Fibroblast of pulmonary artery (primary cell): ENCODE results near the gene REM2.
"Not testable (repeated sequence)": the region's sequence is repeated elsewhere in the genome, so short reads cannot be mapped to it uniquely, and the experiment has no call there.

Experiments
- DNase-seq: peaks from one replicate; pipeline ENCODE4 v3.0.0-alpha.2; 2010; ENCODE audit warnings: low read depth
- H3K4me3 ChIP-seq: replicated peaks from 2 replicates; pipeline ENCODE4 v1.5.1; 2011; ENCODE audit warnings: low read depth, mild to moderate bottlenecking, control low read depth, low read length, moderate library complexity
- TF ChIP-seq, protein P1 (sequence below): IDR thresholded peaks from 2 replicates; pipeline ENCODE4 v1.5.1; 2011; ENCODE audit warnings: mild to moderate bottlenecking, control low read depth, low read length, inconsistent platforms; ENCODE audit errors: missing control alignments

REM2 gene

DNA sequence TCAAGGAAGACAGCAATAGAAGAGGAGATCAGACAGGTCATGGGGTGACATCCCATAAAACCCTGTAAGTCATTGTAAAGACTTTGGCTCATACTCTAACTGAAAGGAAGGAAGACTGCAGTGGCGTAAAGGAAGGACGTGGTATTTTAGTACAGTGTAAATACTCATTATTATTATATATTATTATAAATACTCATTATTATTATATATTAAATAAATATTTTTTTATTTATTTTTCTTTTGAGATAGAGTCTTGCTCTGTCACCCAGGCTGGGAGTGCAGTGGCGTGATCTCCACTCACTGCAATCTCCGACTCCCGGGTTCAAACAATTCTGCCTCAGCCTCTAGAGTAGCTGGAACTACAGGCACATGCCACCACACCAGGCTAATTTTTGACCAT lies 26.6 kb upstream of the REM2 start:
- DNase-seq: no peak
- H3K4me3 ChIP-seq: no peak overlapping the region
- TF ChIP-seq, protein P1, sequence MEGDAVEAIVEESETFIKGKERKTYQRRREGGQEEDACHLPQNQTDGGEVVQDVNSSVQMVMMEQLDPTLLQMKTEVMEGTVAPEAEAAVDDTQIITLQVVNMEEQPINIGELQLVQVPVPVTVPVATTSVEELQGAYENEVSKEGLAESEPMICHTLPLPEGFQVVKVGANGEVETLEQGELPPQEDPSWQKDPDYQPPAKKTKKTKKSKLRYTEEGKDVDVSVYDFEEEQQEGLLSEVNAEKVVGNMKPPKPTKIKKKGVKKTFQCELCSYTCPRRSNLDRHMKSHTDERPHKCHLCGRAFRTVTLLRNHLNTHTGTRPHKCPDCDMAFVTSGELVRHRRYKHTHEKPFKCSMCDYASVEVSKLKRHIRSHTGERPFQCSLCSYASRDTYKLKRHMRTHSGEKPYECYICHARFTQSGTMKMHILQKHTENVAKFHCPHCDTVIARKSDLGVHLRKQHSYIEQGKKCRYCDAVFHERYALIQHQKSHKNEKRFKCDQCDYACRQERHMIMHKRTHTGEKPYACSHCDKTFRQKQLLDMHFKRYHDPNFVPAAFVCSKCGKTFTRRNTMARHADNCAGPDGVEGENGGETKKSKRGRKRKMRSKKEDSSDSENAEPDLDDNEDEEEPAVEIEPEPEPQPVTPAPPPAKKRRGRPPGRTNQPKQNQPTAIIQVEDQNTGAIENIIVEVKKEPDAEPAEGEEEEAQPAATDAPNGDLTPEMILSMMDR: no peak

GRCh38 chr14:22860377-22860776 lies 22.6 kb upstream of the REM2 start:
- DNase-seq: not testable (repeated sequence)

DNA sequence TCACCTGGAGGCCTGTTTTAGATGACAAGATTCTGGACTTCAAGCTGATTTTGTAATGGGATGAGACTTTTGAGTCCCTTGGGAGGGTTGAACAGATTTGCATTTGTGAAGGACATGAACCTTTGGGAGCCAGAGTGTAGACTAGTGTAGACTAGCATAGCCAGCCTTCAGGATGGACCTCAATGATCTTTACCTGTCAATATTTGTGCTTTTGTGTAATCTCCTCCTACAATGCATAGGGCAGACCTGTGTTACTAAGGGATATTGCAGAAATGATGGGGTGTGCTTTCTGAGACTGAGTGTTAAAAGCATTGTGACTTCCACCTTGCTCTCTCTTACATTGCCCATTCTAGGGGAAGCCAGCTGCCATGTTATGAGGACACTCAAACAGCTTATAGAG lies 21.4 kb upstream of the REM2 start:
- TF ChIP-seq, protein P1: no peak
- DNase-seq: no peak
- no peak overlapping the region for H3K4me3 ChIP-seq

More at GRCh38 chr14:22860377-22860776, 22.6 kb upstream of the REM2 start:
- not testable (repeated sequence) for H3K4me3 ChIP-seq

- TF ChIP-seq, protein P1: no peak
- H3K4me3 ChIP-seq: no peak overlapping the region
- no peak for DNase-seq
These were observed 18.0 kb upstream of the REM2 start for GRCh38 chr14:22864979-22865378.

DNA sequence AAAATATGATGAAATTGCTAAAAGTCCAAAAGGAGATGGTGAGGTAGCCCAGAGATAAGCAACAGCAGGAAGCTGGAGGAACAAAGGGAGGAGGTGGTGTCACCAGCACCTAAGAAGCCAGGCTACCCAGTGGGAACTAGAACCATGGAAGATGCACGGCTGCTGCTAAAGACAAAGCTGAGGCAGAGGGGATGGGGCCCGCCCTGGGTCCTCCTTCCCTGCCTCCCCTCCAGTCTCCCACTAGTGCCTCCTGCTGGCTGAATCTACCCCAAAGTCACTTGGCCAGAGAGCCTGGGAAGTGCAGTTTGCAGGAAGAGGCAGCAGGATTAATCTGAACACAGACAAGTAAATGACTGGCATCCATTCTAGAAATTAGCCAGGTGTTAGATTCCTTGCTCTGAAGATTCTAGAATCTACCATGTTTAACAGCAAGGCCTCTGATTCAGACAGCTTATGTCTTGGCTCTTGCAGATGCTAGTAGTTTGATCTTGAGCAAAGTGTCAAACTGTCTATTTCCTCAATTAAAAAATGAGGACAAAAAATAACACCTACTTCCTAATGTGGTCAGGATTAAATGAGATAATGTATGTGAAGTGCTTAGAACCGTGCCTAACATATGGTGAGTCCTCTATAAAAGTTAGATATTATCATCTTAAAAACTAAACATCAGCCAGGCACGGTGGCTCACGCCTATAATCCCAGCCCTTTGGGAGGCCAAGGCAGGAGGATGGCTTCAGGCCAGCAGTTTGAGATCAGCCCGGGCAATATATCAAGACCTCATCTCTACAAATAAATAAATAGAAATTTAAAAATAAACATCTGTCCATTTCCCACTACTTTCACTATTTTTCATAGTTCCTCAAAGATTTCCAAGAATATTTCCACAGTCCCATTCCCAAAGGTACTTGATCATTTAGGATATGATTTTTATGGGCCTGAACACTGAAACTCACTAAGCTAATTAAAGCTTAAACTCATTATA lies 17.3 kb upstream of the REM2 start:
- TF ChIP-seq, protein P1: peak; percentile 37
- DNase-seq: no peak

DNA sequence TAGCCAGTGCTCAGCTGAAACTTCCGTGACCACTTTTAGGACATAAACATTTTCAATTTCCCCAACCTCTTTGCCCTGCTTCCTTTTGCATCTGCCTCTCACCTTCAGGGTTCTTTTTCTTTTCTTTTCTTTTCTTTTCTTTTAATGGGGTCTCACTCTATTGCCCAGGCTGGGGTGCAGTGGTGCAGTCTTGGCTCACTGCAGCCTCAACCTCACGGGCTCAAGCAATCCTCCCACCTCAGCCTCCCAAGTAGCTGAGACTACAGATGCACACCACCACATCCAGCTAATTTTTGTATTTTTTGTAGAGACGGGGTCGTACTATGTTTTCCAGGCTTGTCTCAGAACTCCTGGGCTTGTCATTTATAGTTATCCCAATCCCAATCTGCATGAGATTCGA lies 16.1 kb upstream of the REM2 start:
- H3K4me3 ChIP-seq: no peak overlapping the region
- TF ChIP-seq, protein P1: no peak
- DNase-seq: no peak

More for the DNA sequence above, 17.3 kb upstream of the REM2 start:
- no peak overlapping the region for H3K4me3 ChIP-seq

DNA sequence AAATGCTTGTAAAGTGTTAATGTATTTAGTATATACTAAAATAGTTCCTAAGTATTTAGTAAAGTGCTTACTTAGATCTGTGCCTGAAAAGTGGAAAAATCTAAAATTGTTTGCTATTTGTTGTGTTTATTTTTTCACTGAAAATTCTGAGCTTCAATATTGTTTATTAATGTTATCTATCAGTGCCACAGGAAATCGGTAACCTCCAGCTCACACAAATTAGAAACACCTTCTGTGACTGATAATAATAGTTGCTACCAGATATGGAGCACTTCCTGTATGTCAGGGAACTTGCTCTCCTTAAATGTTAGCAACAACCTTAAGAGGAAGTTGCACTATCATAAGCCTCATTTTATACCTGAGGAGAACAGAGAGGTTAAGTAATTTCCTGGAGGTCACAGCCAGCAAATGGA lies 12.2 kb upstream of the REM2 start:
- TF ChIP-seq, protein P1: no peak
- DNase-seq: no peak
- peak overlapping the region; percentile 86 for H3K4me3 ChIP-seq
